SU-DHL-6 (cell line): ENCODE measurements around the gene TM9SF4.

Source experiments
- H2AFZ ChIP-seq: fragments of 200-600 bp; sonication (generic); 2 replicates; pipeline ENCODE4 v1.6.1; 2014; ENCODE audit warnings: low read depth, mild to moderate bottlenecking, moderate library complexity, mixed read lengths, antibody characterized with exemption, low read length; ENCODE audit not compliant: severe bottlenecking
- H3F3A ChIP-seq: fragments of 200-600 bp; shearing (Covaris generic); 2 replicates; pipeline ENCODE4 v1.6.0; 2016; ENCODE audit warnings: antibody characterized with exemption, mild to moderate bottlenecking; ENCODE audit not compliant: insufficient read depth
- H3K27ac ChIP-seq: fragments of 200-600 bp; sonication (generic); 2 replicates; pipeline ENCODE4 v1.5.1; 2016; ENCODE audit warnings: low read depth, mild to moderate bottlenecking, low read length, moderate library complexity, mixed read lengths
- H3K27me3 ChIP-seq: fragments of 200-600 bp; sonication (generic), shearing (Covaris generic); 2 replicates; pipeline ENCODE4 v1.6.0; 2014; ENCODE audit warnings: mild to moderate bottlenecking, low read length
- H3K36me3 ChIP-seq: fragments of 200-600 bp; sonication (generic); 2 replicates; pipeline ENCODE4 v1.6.1; 2014; ENCODE audit warnings: mild to moderate bottlenecking, low read length, mixed read lengths
- H3K4me2 ChIP-seq: fragments of 300-600, 200-600 bp; shearing (Covaris generic), sonication (generic); 2 replicates; pipeline ENCODE4 v1.6.0; 2014; ENCODE audit warnings: low read length, low read depth, mild to moderate bottlenecking; ENCODE audit not compliant: poor library complexity, severe bottlenecking
- H3K4me3 ChIP-seq: fragments of 200-600 bp; sonication (generic); 2 replicates; pipeline ENCODE4 v1.5.1; 2014; ENCODE audit warnings: antibody characterized with exemption, low read length, mild to moderate bottlenecking, mixed read lengths; ENCODE audit not compliant: insufficient read depth, poor library complexity, severe bottlenecking
- H3K79me2 ChIP-seq: fragments of 200-600 bp; sonication (generic); 2 replicates; pipeline ENCODE4 v1.6.1; 2014; ENCODE audit warnings: mild to moderate bottlenecking, low read length, moderate library complexity; ENCODE audit not compliant: insufficient read depth
- H3K9ac ChIP-seq: fragments of 200-600 bp; sonication (generic); 2 replicates; pipeline ENCODE4 v1.7.0; 2014; ENCODE audit warnings: mild to moderate bottlenecking, low read length
- H3K9me2 ChIP-seq: fragments of 200-600 bp; sonication (generic); replicated peaks from 2 replicates; pipeline ENCODE4 v1.6.1; 2014; ENCODE audit warnings: low read length; ENCODE audit not compliant: insufficient read depth
- H3K9me3 ChIP-seq: fragments of 200-600 bp; sonication (generic); 2 replicates; pipeline ENCODE4 v1.6.1; 2014; ENCODE audit warnings: low read length, mixed read lengths; ENCODE audit not compliant: insufficient read depth
- H4K20me1 ChIP-seq: fragments of 200-600 bp; sonication (generic); 2 replicates; pipeline ENCODE4 v1.6.1; 2014; ENCODE audit warnings: low read depth, mild to moderate bottlenecking, antibody characterized with exemption, low read length, moderate library complexity, mixed read lengths
- CTCF ChIP-seq: fragments of 200-600 bp; sonication (generic); IDR thresholded peaks from one replicate; pipeline ENCODE4 v1.5.1; 2017; ENCODE audit warnings: antibody characterized with exemption, mild to moderate bottlenecking, low read length, moderate library complexity; ENCODE audit not compliant: insufficient read depth, poor library complexity, severe bottlenecking
- EZH2phosphoT487 ChIP-seq: fragments of 200-600 bp; sonication (generic), shearing (Covaris generic); conservative IDR thresholded peaks from 2 replicates; pipeline ENCODE4 v1.6.1; 2018; ENCODE audit warnings: mild to moderate bottlenecking, antibody characterized with exemption, low read length, moderate library complexity, mixed read lengths

The TM9SF4 gene

GRCh38 chr20:32189123-32189410, 79.6 kb downstream of the TM9SF4 start:
- Histone ChIP-seq H3F3A (no peaks in the 10 kb centered on the region), H3K27ac (no peak overlapping the region), H3K9ac (no peak overlapping the region), H2AFZ (no peak overlapping the region), H4K20me1 (no peaks in the 10 kb centered on the region), H3K27me3 (no peaks in the 10 kb centered on the region), H3K4me2 (no peak overlapping the region), H3K9me3 (no peaks in the 10 kb centered on the region), H3K4me3 (no peak overlapping the region), H3K9me2 (no peaks in the 10 kb centered on the region), H3K36me3 (no peaks in the 10 kb centered on the region), H3K79me2 (no peaks in the 10 kb centered on the region)
- TF ChIP-seq EZH2phosphoT487, result no peak
- TF ChIP-seq CTCF, result no peak

- Histone ChIP-seq H3K79me2 (no peaks in the 10 kb centered on the region), H3K9me3 (no peaks in the 10 kb centered on the region), H3K36me3 (no peaks in the 10 kb centered on the region), H3K9me2 (no peaks in the 10 kb centered on the region), H2AFZ (no peak overlapping the region), H4K20me1 (no peaks in the 10 kb centered on the region), H3K27me3 (no peaks in the 10 kb centered on the region), H3K27ac (no peak overlapping the region), H3F3A (no peaks in the 10 kb centered on the region), H3K4me3 (no peak overlapping the region), H3K4me2 (no peak overlapping the region), H3K9ac (no peak overlapping the region)
- TF ChIP-seq EZH2phosphoT487, result no peak
- TF ChIP-seq CTCF, result no peak
Measured at GRCh38 chr20:32189691-32190615, 80.4 kb downstream of the TM9SF4 start.

GRCh38 chr20:32190616-32191415, 81.3 kb downstream of the TM9SF4 start:
- Histone ChIP-seq H3F3A (no peaks in the 10 kb centered on the region), H3K9me3 (no peaks in the 10 kb centered on the region), H3K79me2 (no peaks in the 10 kb centered on the region; the same call in 1 of the 2 replicates), H3K9ac (no peak overlapping the region), H4K20me1 (no peaks in the 10 kb centered on the region; the same call in 1 of the 2 replicates), H3K27me3 (no peaks in the 10 kb centered on the region), H3K4me2 (no peak overlapping the region), H3K27ac (no peak overlapping the region), H3K9me2 (no peaks in the 10 kb centered on the region), H2AFZ (no peak overlapping the region), H3K4me3 (no peak overlapping the region), H3K36me3 (no peaks in the 10 kb centered on the region)
- TF ChIP-seq EZH2phosphoT487 (no peak), CTCF (no peak)
